ENCODE measurements around the gene ISM2. TPM values are rescaled to one million over a fixed set of nuclear protein-coding genes. Genes with fewer than 3 reads are reported as not detected.

ISM2 gene
- total RNA-seq, 1 experiment from 2014 or later: 0.89 TPM

GRCh38 chr14:77485901-77486678 is 12.5 kb downstream of the ISM2 start:
- no peaks in the 10 kb centered on the region for H3K36me3 ChIP-seq (ENCODE audit: insufficient read depth, low read length)
- no peaks in the 10 kb centered on the region for H3K9me2 ChIP-seq (replicated peaks; ENCODE audit: insufficient read depth, low read length)
- H3K27me3 ChIP-seq (ENCODE audit: low read length): no peaks in the 10 kb centered on the region
- H3K4me3 ChIP-seq (ENCODE audit: low read length): no peak overlapping the region
- H3K4me2 ChIP-seq (ENCODE audit: low read depth, low read length, poor library complexity, severe bottlenecking): no peak overlapping the region
- H3K9me3 ChIP-seq (ENCODE audit: low read length): no peaks in the 10 kb centered on the region
- no peak for DNase-seq
- no peak overlapping the region for H3K27ac ChIP-seq (ENCODE audit: low read length)
- H2AFZ ChIP-seq (ENCODE audit: low read length): no peak overlapping the region
- no peak overlapping the region for H3K9ac ChIP-seq (ENCODE audit: low read length)
- no peaks in the 10 kb centered on the region for H4K20me1 ChIP-seq (ENCODE audit: insufficient read depth, low read depth, low read length)
- H3K79me2 ChIP-seq (ENCODE audit: low read length): no peaks in the 10 kb centered on the region
- H3K4me1 ChIP-seq (ENCODE audit: low read length): no peaks in the 10 kb centered on the region

- no peaks in the 10 kb centered on the region for H3K9me3 ChIP-seq (ENCODE audit: low read length)
- no peaks in the 10 kb centered on the region for H3K4me1 ChIP-seq (ENCODE audit: low read length)
- no peak overlapping the region for H3K4me2 ChIP-seq (ENCODE audit: low read depth, low read length, poor library complexity, severe bottlenecking)
- H3K36me3 ChIP-seq (ENCODE audit: insufficient read depth, low read length): no peaks in the 10 kb centered on the region
- H3K27me3 ChIP-seq (ENCODE audit: low read length): no peaks in the 10 kb centered on the region
- H2AFZ ChIP-seq (ENCODE audit: low read length): no peak overlapping the region
- H3K9me2 ChIP-seq (replicated peaks; ENCODE audit: insufficient read depth, low read length): no peaks in the 10 kb centered on the region
- H4K20me1 ChIP-seq (ENCODE audit: insufficient read depth, low read depth, low read length): no peaks in the 10 kb centered on the region
- H3K27ac ChIP-seq (ENCODE audit: low read length): no peak overlapping the region
- no peak overlapping the region for H3K4me3 ChIP-seq (ENCODE audit: low read length)
- H3K9ac ChIP-seq (ENCODE audit: low read length): no peak overlapping the region
- no peaks in the 10 kb centered on the region for H3K79me2 ChIP-seq (ENCODE audit: low read length)
- no peak for DNase-seq
Measured at GRCh38 chr14:77485256-77485655, 13.4 kb downstream of the ISM2 start.

- Histone ChIP-seq H3K27ac (ENCODE audit: low read length) (no peak overlapping the region), H3K4me1 (ENCODE audit: low read length) (no peaks in the 10 kb centered on the region), H3K9me2 (replicated peaks; ENCODE audit: insufficient read depth, low read length) (no peaks in the 10 kb centered on the region), H2AFZ (ENCODE audit: low read length) (no peak overlapping the region), H3K36me3 (ENCODE audit: insufficient read depth, low read length) (no peaks in the 10 kb centered on the region), H3K4me2 (ENCODE audit: low read depth, low read length, poor library complexity, severe bottlenecking) (no peak overlapping the region), H3K79me2 (ENCODE audit: low read length) (no peaks in the 10 kb centered on the region), H3K27me3 (ENCODE audit: low read length) (no peaks in the 10 kb centered on the region), H3K9ac (ENCODE audit: low read length) (no peak overlapping the region), H3K9me3 (ENCODE audit: low read length) (no peaks in the 10 kb centered on the region), H3K4me3 (ENCODE audit: low read length) (no peak overlapping the region), H4K20me1 (ENCODE audit: insufficient read depth, low read depth, low read length) (no peaks in the 10 kb centered on the region)
- DNase-seq: no peak
Measured at GRCh38 chr14:77482422-77482821, 16.2 kb downstream of the ISM2 start.

GRCh38 chr14:77478796-77479195 is 19.8 kb downstream of the ISM2 start:
- H3K27ac ChIP-seq (ENCODE audit: low read length): no peak overlapping the region
- no peak overlapping the region for H3K4me3 ChIP-seq (ENCODE audit: low read length)
- DNase-seq: peak; percentile 56
- no peaks in the 10 kb centered on the region for H3K79me2 ChIP-seq (ENCODE audit: low read length)
- H3K4me2 ChIP-seq (ENCODE audit: low read depth, low read length, poor library complexity, severe bottlenecking): no peak overlapping the region
- no peaks in the 10 kb centered on the region for H4K20me1 ChIP-seq (ENCODE audit: insufficient read depth, low read depth, low read length)
- H3K27me3 ChIP-seq (ENCODE audit: low read length): no peaks in the 10 kb centered on the region
- H3K9me3 ChIP-seq (ENCODE audit: low read length): no peaks in the 10 kb centered on the region
- no peaks in the 10 kb centered on the region for H3K36me3 ChIP-seq (ENCODE audit: insufficient read depth, low read length)
- H3K9me2 ChIP-seq (replicated peaks; ENCODE audit: insufficient read depth, low read length): no peaks in the 10 kb centered on the region
- no peak overlapping the region for H3K9ac ChIP-seq (ENCODE audit: low read length)
- no peaks in the 10 kb centered on the region for H3K4me1 ChIP-seq (ENCODE audit: low read length)
- H2AFZ ChIP-seq (ENCODE audit: low read length): no peak overlapping the region

- no peaks in the 10 kb centered on the region for H3K36me3 ChIP-seq (ENCODE audit: insufficient read depth, low read length)
- no peak overlapping the region for H3K4me3 ChIP-seq (ENCODE audit: low read length)
- no peaks in the 10 kb centered on the region for H3K27me3 ChIP-seq (ENCODE audit: low read length)
- H3K4me2 ChIP-seq (ENCODE audit: low read depth, low read length, poor library complexity, severe bottlenecking): no peak overlapping the region
- no peak overlapping the region for H3K27ac ChIP-seq (ENCODE audit: low read length)
- no peak overlapping the region for H2AFZ ChIP-seq (ENCODE audit: low read length)
- DNase-seq: no peak
- H3K79me2 ChIP-seq (ENCODE audit: low read length): no peaks in the 10 kb centered on the region
- no peaks in the 10 kb centered on the region for H4K20me1 ChIP-seq (ENCODE audit: insufficient read depth, low read depth, low read length)
- H3K9ac ChIP-seq (ENCODE audit: low read length): no peak overlapping the region
- H3K9me3 ChIP-seq (ENCODE audit: low read length): no peaks in the 10 kb centered on the region
- H3K4me1 ChIP-seq (ENCODE audit: low read length): no peaks in the 10 kb centered on the region
- H3K9me2 ChIP-seq (replicated peaks; ENCODE audit: insufficient read depth, low read length): no peaks in the 10 kb centered on the region
Measured at GRCh38 chr14:77478029-77478428, 20.6 kb downstream of the ISM2 start.

- no peaks in the 10 kb centered on the region for H3K79me2 ChIP-seq (ENCODE audit: low read length)
- H2AFZ ChIP-seq (ENCODE audit: low read length): no peak overlapping the region
- no peaks in the 10 kb centered on the region for H3K36me3 ChIP-seq (ENCODE audit: insufficient read depth, low read length)
- H3K9me3 ChIP-seq (ENCODE audit: low read length): no peaks in the 10 kb centered on the region
- H3K9ac ChIP-seq (ENCODE audit: low read length): no peak overlapping the region
- H3K4me1 ChIP-seq (ENCODE audit: low read length): no peaks in the 10 kb centered on the region
- no peak overlapping the region for H3K27ac ChIP-seq (ENCODE audit: low read length)
- no peaks in the 10 kb centered on the region for H4K20me1 ChIP-seq (ENCODE audit: insufficient read depth, low read depth, low read length)
- H3K9me2 ChIP-seq (replicated peaks; ENCODE audit: insufficient read depth, low read length): no peaks in the 10 kb centered on the region
- no peak for DNase-seq
- no peaks in the 10 kb centered on the region for H3K27me3 ChIP-seq (ENCODE audit: low read length)
- no peak overlapping the region for H3K4me3 ChIP-seq (ENCODE audit: low read length)
- H3K4me2 ChIP-seq (ENCODE audit: low read depth, low read length, poor library complexity, severe bottlenecking): no peak overlapping the region
Measured at GRCh38 chr14:77475432-77476115, 23.0 kb downstream of the ISM2 start.

GRCh38 chr14:77474479-77475177 is 24.0 kb downstream of the ISM2 start:
- Histone ChIP-seq H4K20me1 (ENCODE audit: insufficient read depth, low read depth, low read length) (0 out of 2 replicates have a peak, but pooled peaks cover under 1% of the 10 kb centered on the region), H3K79me2 (ENCODE audit: low read length) (no peaks in the 10 kb centered on the region), H3K4me1 (ENCODE audit: low read length) (no peaks in the 10 kb centered on the region), H3K9me3 (ENCODE audit: low read length) (no peaks in the 10 kb centered on the region), H2AFZ (ENCODE audit: low read length) (no peak overlapping the region), H3K9me2 (replicated peaks; ENCODE audit: insufficient read depth, low read length) (no peaks in the 10 kb centered on the region), H3K36me3 (ENCODE audit: insufficient read depth, low read length) (0 out of 2 replicates have a peak, but pooled peaks cover under 1% of the 10 kb centered on the region), H3K4me3 (ENCODE audit: low read length) (no peak overlapping the region), H3K9ac (ENCODE audit: low read length) (no peak overlapping the region), H3K4me2 (ENCODE audit: low read depth, low read length, poor library complexity, severe bottlenecking) (no peak overlapping the region), H3K27me3 (ENCODE audit: low read length) (no peaks in the 10 kb centered on the region), H3K27ac (ENCODE audit: low read length) (no peak overlapping the region)
- DNase-seq: no peak

- Histone ChIP-seq H3K4me3 (ENCODE audit: low read length) (no peak overlapping the region), H3K79me2 (ENCODE audit: low read length) (no peaks in the 10 kb centered on the region), H3K27me3 (ENCODE audit: low read length) (no peaks in the 10 kb centered on the region), H3K4me2 (ENCODE audit: low read depth, low read length, poor library complexity, severe bottlenecking) (no peak overlapping the region), H3K9me2 (replicated peaks; ENCODE audit: insufficient read depth, low read length) (no peaks in the 10 kb centered on the region), H4K20me1 (ENCODE audit: insufficient read depth, low read depth, low read length) (0 out of 2 replicates have a peak, but pooled peaks cover 8% of the 10 kb centered on the region), H3K9ac (ENCODE audit: low read length) (no peak overlapping the region), H3K36me3 (ENCODE audit: insufficient read depth, low read length) (peaks cover 7% of the 10 kb centered on the region), H3K4me1 (ENCODE audit: low read length) (no peaks in the 10 kb centered on the region), H2AFZ (ENCODE audit: low read length) (no peak overlapping the region), H3K27ac (ENCODE audit: low read length) (no peak overlapping the region), H3K9me3 (ENCODE audit: low read length) (no peaks in the 10 kb centered on the region)
- no peak for DNase-seq
Measured at GRCh38 chr14:77473921-77474320, 24.7 kb downstream of the ISM2 start.

Measured in Karpas-422 (cell line).